ENCODE measurements around the gene PCDHGB1.
"Not testable (repeated sequence)": the region's sequence is repeated elsewhere in the genome, so short reads cannot be mapped to it uniquely, and the experiment has no call there.

PCDHGB1 gene

GRCh38 chr5:141346017-141346416 lies 3.9 kb upstream of the PCDHGB1 start:
- not testable (repeated sequence) for DNase-seq (ENCODE audit: low spot score)

- DNase-seq (ENCODE audit: low spot score), result no peak
Measured at GRCh38 chr5:141351591-141351990, 1.7 kb downstream of the PCDHGB1 start.

GRCh38 chr5:141354900-141355469 lies 5.1 kb downstream of the PCDHGB1 start, which contains the start of gene PCDHGA4:
Gene PCDHGA4, plus strand, starts transcription at chr5:141355021. Its CDS starts 87 bp downstream, at chr5:141355108.
- peak; percentile 1 for DNase-seq (ENCODE audit: low spot score)

GRCh38 chr5:141355641-141356040 lies 5.7 kb downstream of the PCDHGB1 start:
- no peak for DNase-seq (ENCODE audit: low spot score)

DNA sequence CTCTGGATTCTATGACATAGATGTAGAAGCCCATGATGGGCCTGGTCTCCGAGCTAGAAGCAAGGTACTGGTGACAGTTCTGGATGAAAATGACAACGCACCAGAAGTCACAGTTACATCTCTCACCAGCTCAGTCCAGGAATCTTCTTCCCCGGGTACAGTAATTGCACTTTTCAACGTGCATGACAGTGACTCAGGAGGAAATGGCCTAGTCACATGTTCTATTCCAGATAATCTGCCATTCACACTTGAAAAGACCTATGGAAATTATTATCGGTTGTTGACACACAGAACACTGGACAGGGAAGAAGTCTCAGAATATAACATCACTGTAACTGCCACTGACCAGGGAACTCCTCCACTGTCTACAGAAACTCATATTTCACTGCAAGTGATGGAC lies 6.2 kb downstream of the PCDHGB1 start:
- DNase-seq (ENCODE audit: low spot score), result no peak

DNA sequence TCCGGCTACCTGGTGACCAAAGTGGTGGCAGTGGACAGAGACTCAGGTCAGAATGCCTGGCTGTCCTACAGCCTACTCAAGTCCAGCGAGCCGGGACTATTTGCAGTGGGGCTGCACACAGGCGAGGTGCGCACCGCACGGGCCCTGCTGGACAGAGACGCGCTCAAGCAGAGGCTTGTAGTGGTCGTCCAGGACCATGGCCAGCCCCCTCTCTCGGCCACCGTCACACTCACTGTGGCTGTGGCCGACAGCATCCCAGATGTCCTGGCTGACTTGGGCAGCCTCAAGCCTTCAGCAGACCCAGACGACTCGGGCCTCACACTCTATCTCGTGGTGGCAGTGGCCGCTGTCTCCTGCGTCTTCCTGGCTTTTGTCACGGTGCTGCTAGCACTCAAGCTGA lies 7.1 kb downstream of the PCDHGB1 start:
- DNase-seq (ENCODE audit: low spot score), result no peak

GRCh38 chr5:141359790-141360426 lies 10.0 kb downstream of the PCDHGB1 start, which contains the start of gene PCDHGB2:
Gene PCDHGB2, plus strand, starts transcription at chr5:141359994. Its CDS starts 142 bp downstream, at chr5:141360136.
- peak; percentile 13 for DNase-seq (ENCODE audit: low spot score)

DNA sequence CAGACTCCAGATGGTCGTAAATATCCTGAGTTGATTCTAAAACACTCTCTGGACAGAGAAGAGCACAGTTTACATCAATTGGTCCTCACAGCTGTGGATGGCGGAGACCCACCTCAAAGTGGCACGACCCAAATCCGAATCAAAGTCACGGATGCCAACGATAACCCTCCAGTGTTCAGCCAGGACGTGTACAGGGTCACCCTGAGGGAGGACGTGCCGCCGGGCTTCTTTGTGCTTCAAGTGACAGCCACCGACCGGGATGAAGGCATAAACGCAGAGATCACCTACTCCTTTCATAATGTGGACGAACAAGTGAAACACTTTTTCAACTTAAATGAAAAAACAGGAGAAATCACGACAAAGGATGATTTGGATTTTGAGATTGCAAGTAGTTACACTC lies 10.8 kb downstream of the PCDHGB1 start:
- DNase-seq (ENCODE audit: low spot score), result no peak

GRCh38 chr5:141362719-141363118 lies 12.8 kb downstream of the PCDHGB1 start:
- no peak for DNase-seq (ENCODE audit: low spot score)

DNA sequence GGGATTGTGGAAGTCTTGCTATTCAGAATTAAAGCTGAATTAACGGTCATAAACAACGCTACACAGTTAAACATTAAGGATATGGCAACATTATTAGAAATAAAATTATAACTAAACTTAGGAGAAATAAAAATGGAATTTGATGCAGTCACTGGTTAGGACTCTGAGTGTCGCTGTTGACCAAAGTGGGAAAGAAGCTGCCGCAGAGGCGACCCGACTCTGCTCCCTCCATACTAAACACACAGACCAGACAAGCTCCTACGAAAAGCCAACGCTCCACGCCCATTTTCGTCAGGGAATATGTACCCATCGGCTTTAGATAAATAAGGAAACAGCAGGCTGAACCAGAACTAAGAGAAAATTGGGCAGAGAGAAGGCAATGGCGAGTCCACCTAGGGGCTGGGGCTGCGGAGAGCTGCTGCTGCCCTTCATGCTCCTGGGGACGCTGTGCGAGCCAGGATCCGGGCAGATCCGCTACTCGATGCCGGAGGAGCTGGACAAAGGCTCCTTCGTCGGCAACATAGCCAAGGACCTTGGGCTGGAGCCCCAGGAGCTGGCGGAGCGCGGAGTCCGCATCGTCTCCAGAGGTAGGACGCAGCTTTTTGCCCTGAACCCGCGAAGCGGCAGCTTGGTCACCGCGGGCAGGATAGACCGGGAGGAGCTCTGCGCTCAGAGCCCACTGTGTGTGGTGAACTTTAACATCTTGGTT lies 14.2 kb downstream of the PCDHGB1 start, which contains the start of gene PCDHGA5:
Gene PCDHGA5 (plus strand): TSS at position 211 of the 709 bp plus-strand sequence. CDS start 169 bp downstream, at position 380.
- DNase-seq (ENCODE audit: low spot score), result no peak

- no peak for DNase-seq (ENCODE audit: low spot score)
Measured at GRCh38 chr5:141366016-141366896, 16.4 kb downstream of the PCDHGB1 start.

GRCh38 chr5:141369994-141370848 lies 20.3 kb downstream of the PCDHGB1 start, which contains the start of gene PCDHGB3:
Gene PCDHGB3, plus strand, starts transcription at chr5:141370242. Its CDS starts 153 bp downstream, at chr5:141370395.
- DNase-seq (ENCODE audit: low spot score), result peak; percentile 37

DNA sequence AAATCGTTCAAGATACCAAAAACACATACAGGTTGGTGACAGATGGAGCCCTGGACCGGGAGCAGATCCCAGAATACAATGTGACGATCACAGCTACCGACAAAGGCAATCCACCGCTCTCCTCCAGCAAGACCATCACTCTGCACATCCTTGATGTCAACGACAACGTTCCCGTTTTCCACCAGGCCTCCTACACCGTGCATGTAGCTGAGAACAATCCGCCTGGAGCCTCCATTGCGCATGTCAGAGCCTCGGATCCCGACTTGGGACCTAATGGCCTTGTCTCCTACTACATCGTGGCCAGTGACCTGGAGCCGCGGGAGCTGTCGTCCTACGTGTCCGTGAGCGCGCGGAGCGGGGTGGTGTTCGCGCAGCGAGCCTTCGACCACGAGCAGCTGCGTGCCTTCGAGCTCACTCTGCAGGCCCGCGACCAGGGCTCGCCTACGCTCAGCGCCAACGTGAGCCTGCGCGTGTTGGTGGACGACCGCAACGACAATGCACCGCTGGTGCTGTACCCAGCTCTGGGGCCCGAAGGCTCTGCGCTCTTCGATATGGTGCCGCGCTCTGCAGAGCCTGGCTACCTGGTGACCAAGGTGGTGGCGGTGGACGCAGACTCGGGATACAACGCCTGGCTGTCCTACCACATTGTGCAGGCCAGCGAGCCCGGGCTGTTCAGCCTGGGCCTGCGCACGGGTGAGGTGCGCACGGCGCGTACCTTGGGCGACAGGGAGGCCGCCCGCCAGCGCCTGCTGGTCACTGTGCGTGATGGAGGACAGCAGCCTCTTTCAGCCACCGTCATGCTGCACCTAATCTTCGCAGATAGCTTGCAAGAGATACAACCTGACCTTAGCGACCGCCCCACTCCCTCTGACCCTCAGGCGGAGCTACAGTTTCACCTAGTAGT lies 21.9 kb downstream of the PCDHGB1 start:
- DNase-seq (ENCODE audit: low spot score), result no peak

GRCh38 chr5:141373673-141374317 lies 23.9 kb downstream of the PCDHGB1 start, which contains the start of gene PCDHGA6:
Gene PCDHGA6, plus strand, starts transcription at chr5:141373891. Its CDS starts 193 bp downstream, at chr5:141374084.
- DNase-seq (ENCODE audit: low spot score), result no peak

DNA sequence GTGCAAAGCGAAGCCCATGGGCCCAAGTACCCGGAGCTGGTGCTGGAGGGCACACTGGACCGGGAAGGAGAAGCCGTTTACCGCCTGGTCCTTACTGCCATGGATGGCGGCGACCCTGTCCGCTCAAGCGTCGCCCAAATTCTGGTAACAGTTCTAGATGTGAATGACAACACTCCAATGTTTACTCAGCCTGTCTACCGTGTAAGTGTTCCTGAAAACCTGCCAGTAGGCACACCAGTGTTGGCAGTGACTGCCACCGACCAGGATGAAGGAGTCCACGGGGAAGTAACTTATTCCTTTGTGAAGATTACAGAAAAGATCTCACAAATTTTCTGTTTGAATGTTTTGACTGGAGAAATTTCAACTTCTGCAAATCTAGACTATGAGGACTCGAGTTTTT lies 24.7 kb downstream of the PCDHGB1 start:
- no peak for DNase-seq (ENCODE audit: low spot score)

GRCh38 chr5:141375444-141376155 lies 25.7 kb downstream of the PCDHGB1 start:
- DNase-seq (ENCODE audit: low spot score), result not testable (repeated sequence)

- DNase-seq (ENCODE audit: low spot score), result no peak
Measured at GRCh38 chr5:141382469-141383294, 32.8 kb downstream of the PCDHGB1 start, which contains the start of gene PCDHGA7. Gene PCDHGA7, plus strand, starts transcription at chr5:141382742. Its CDS starts 158 bp downstream, at chr5:141382900.

Measured in CD4-positive, alpha-beta T cell treated with Interleukin-15 for 4 hours (primary cell).